ENCODE results near the gene TOLLIP. TPM values are rescaled to one million over a fixed set of nuclear protein-coding genes. Genes with fewer than 3 reads are reported as not detected.

TOLLIP gene
- total and polyA plus RNA-seq, 9 of the 15 experiments (the other 6 are each of a cell fraction or from before 2014, with no cell fraction given), result 0.23 to 22.8 (median 7.1) TPM

- TF ChIP-seq, protein P1, sequence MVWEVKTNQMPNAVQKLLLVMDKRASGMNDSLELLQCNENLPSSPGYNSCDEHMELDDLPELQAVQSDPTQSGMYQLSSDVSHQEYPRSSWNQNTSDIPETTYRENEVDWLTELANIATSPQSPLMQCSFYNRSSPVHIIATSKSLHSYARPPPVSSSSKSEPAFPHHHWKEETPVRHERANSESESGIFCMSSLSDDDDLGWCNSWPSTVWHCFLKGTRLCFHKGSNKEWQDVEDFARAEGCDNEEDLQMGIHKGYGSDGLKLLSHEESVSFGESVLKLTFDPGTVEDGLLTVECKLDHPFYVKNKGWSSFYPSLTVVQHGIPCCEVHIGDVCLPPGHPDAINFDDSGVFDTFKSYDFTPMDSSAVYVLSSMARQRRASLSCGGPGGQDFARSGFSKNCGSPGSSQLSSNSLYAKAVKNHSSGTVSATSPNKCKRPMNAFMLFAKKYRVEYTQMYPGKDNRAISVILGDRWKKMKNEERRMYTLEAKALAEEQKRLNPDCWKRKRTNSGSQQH (CRISPR knock-in tag; IDR thresholded peaks at IDR 0.05), result no peak
- TF ChIP-seq ZNF3 (CRISPR knock-in tag; IDR thresholded peaks at IDR 0.05) (no peak), ZNF212 (CRISPR knock-in tag; IDR thresholded peaks at IDR 0.05) (no peak), SNRNP70 (optimal IDR thresholded peaks at IDR 0.05; ENCODE audit: low read depth, low read length) (no peak), SRSF9 (IDR thresholded peaks at IDR 0.05; ENCODE audit: borderline replicate concordance, low read depth, low read length) (no peak), IRF9 (tag; IDR thresholded peaks at IDR 0.05) (no peak), TARDBP (IDR thresholded peaks at IDR 0.05) (no peak), ZNF395 (CRISPR knock-in tag; IDR thresholded peaks at IDR 0.05) (no peak)
These were observed 76.5 kb downstream of the TOLLIP start (continued) for GRCh38 chr11:1232883-1233321.

Data from K562 (cell line).